Measurements from ENCODE around the gene RTF1.

- TF ChIP-seq CTCF (optimal IDR thresholded peaks at IDR 0.05 in 1 of 3, IDR thresholded peaks at IDR 0.05 in 1 of 3, conservative IDR thresholded peaks at IDR 0.05 in 1 of 3; ENCODE audit: extremely low read depth in 1 of 3, insufficient read depth in 2 of 3, low read length in 3 of 3) = no peak
- TF ChIP-seq EZH2 (IDR thresholded peaks at IDR 0.05; ENCODE audit: low read length) = no peak
Observed at GRCh38 chr15:41491889-41492288, 75.0 kb downstream of the RTF1 start.

All from keratinocyte (primary cell).